ENCODE results near the gene HSPA13. TPM values are rescaled to one million over a fixed set of nuclear protein-coding genes. Genes with fewer than 3 reads are reported as not detected.

Gene HSPA13
- total RNA-seq, 4 donors from 2014 or later, result 14.1 to 23.8 (median 18.4) TPM

DNA sequence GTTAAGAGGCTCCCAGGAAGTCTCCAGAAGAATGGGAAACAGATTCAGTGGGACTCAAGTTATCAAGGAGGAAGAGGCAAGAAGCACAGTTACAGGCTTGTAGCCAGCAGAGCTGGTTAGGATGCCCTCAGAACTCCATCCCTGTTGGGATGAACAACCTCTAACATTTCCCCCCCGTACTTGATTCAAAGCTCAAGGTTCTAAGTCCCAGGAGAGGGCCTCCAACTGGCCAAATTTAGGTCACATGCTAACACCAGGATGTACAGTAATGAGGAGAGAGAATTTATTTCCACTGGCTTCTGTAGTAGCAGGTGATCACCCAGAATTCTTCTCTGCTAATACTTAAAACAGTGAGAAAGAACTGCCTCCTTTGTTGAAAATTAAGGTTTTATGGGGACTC is 22.3 kb upstream of the HSPA13 start:
- Histone ChIP-seq H3K4me3 (no peak overlapping the region), H3K36me3 (no peaks in the 10 kb centered on the region), H3K27ac (no peak overlapping the region), H3K4me1 (no peaks in the 10 kb centered on the region), H3K9me3 (no peaks in the 10 kb centered on the region), H3K27me3 (no peaks in the 10 kb centered on the region)
- TF ChIP-seq CTCF (IDR thresholded peaks at IDR 0.05) (no peak), POLR2A (IDR thresholded peaks at IDR 0.05) (no peak), POLR2AphosphoS5 (IDR thresholded peaks at IDR 0.05) (no peak), EP300 (IDR thresholded peaks at IDR 0.05) (no peak)
- no peak for ATAC-seq
- 33 to 67% methylated on average over 1 of the region's 1 CpG for WGBS, 2 donors (ENCODE audit: low coverage in 1 of 2)

GRCh38 chr21:14403681-14404318 is 20.9 kb upstream of the HSPA13 start:
- WGBS, 2 donors (ENCODE audit: low coverage in 1 of 2), result 0% methylated on average over 1 of the region's 1 CpG
- ATAC-seq, result no peak
- no peak overlapping the region for H3K27ac ChIP-seq
- no peaks in the 10 kb centered on the region for H3K4me1 ChIP-seq
- H3K27me3 ChIP-seq, result no peaks in the 10 kb centered on the region
- TF ChIP-seq POLR2AphosphoS5 (IDR thresholded peaks at IDR 0.05) (no peak), CTCF (IDR thresholded peaks at IDR 0.05) (peak in 3 of 4 experiments; percentile 41 to 52 (median 50)), EP300 (IDR thresholded peaks at IDR 0.05) (no peak), POLR2A (IDR thresholded peaks at IDR 0.05) (no peak)
- H3K4me3 ChIP-seq, result no peak overlapping the region
- H3K9me3 ChIP-seq, result no peaks in the 10 kb centered on the region
- H3K36me3 ChIP-seq, result no peaks in the 10 kb centered on the region

DNA sequence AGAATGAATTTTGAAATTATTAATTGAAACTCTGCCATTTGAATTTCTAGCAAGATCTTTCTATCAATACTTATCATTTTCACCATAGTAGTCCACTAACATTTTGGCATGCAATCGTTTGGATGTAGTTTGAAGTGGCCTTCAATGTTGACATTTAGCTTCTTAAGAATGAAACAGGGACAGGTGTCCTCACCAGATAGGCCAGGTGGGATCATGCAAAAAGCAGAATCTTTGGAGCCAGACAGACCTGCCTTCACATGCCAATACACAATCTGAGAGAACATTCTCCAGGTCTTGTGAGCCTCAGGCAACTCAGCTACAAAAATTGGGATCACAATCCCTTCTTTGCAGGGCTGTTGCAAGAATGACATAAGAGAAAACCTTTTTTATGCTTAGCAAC is 18.3 kb upstream of the HSPA13 start:
- WGBS, 2 donors (ENCODE audit: low coverage in 1 of 2), result 67 to 71% methylated on average over 1 of the region's 1 CpG
- Histone ChIP-seq H3K4me1 (no peaks in the 10 kb centered on the region), H3K36me3 (no peaks in the 10 kb centered on the region), H3K9me3 (no peaks in the 10 kb centered on the region), H3K27me3 (no peaks in the 10 kb centered on the region), H3K4me3 (no peak overlapping the region), H3K27ac (no peak overlapping the region)
- TF ChIP-seq EP300 (IDR thresholded peaks at IDR 0.05), result no peak
- TF ChIP-seq POLR2AphosphoS5 (IDR thresholded peaks at IDR 0.05), result no peak
- no peak for TF ChIP-seq CTCF (IDR thresholded peaks at IDR 0.05)
- no peak for TF ChIP-seq POLR2A (IDR thresholded peaks at IDR 0.05)
- no peak for ATAC-seq

DNA sequence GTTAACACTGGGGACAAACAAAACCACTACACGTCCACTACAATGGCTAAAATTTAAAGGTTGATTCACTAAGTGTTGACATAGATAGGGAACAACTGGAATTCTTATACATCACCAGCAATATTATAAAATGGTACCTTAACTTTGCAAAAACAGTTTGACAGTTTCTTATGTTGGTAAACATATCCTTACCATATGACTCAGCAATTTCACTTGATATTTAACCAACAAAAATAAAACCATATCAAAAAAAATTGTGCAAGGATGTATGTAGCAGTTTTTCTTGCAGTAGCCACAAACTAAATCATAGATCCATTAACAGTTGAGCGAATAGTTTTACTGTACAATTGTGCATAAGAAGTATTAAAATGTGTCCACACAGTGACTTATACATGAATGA is 5.3 kb upstream of the HSPA13 start:
- no peak for TF ChIP-seq CTCF (IDR thresholded peaks at IDR 0.05)
- TF ChIP-seq EP300 (IDR thresholded peaks at IDR 0.05), result no peak
- no peak for TF ChIP-seq POLR2A (IDR thresholded peaks at IDR 0.05)
- no peak for TF ChIP-seq POLR2AphosphoS5 (IDR thresholded peaks at IDR 0.05)
- no peaks in the 10 kb centered on the region for H3K36me3 ChIP-seq
- H3K27me3 ChIP-seq, result no peaks in the 10 kb centered on the region
- 69 to 97% methylated on average over 2 of the region's 2 CpGs for WGBS, 2 donors (ENCODE audit: low coverage in 1 of 2)
- no peak overlapping the region for H3K4me3 ChIP-seq
- H3K4me1 ChIP-seq, result peaks cover 0 to 7% (median 0%) of the 10 kb centered on the region in 3 donors
- no peak overlapping the region for H3K27ac ChIP-seq
- no peak for ATAC-seq
- H3K9me3 ChIP-seq, result no peaks in the 10 kb centered on the region

DNA sequence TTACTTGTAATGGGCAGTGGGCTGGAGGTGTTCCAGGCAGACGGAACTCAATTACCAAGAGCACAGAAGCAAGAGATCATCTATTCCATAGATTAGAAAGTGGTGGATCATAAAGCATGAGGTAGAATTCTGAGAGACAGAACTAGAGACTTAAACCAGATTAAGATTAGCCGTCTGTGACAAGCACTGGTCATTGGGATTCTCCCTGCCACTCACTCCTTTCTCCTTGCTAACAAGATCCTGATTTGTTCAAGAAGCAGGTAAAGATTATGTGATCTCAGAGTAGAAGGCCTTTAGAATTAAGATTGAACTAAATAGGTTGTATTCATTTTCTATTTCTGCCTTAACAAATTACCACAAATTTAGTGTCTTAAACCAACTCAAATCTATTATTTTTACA is 1.5 kb upstream of the HSPA13 start:
- WGBS, 2 donors (ENCODE audit: low coverage in 1 of 2), result 85 to 90% methylated on average over 1 to 2 of the region's 2 CpGs
- H3K27ac ChIP-seq, result peak overlapping the region; percentile 88 to 94 (median 90)
- peaks cover 0 to 38% (median 3%) of the 10 kb centered on the region in 3 donors for H3K4me1 ChIP-seq
- ATAC-seq, result no peak
- no peaks in the 10 kb centered on the region for H3K36me3 ChIP-seq
- H3K27me3 ChIP-seq, result no peaks in the 10 kb centered on the region
- peak overlapping the region in 1 of 2 donors; percentile 77 for H3K4me3 ChIP-seq
- no peaks in the 10 kb centered on the region for H3K9me3 ChIP-seq
- TF ChIP-seq EP300 (IDR thresholded peaks at IDR 0.05), result no peak
- TF ChIP-seq CTCF (IDR thresholded peaks at IDR 0.05), result no peak
